HepG2 (cell line): ENCODE data around the gene TACC3. TPM values are rescaled to one million over a fixed set of nuclear protein-coding genes. Genes with fewer than 3 reads are reported as not detected.

Experiments
- FOXM1 ChIP-seq: sonication (generic); formaldehyde crosslinking; IDR thresholded peaks from 2 replicates; pipeline ENCODE4 v1.5.0; 2020; ENCODE audit warnings: missing genetic modification reagents
- IKZF5 ChIP-seq: IDR thresholded peaks from 2 replicates; pipeline ENCODE4 v1.6.1; 2018; ENCODE audit warnings: missing genetic modification reagents, mild to moderate bottlenecking, missing compliant biosample characterization
- KDM5B ChIP-seq: sonication (generic); formaldehyde crosslinking; IDR thresholded peaks from 2 replicates; pipeline ENCODE4 v1.4.0; 2020; ENCODE audit warnings: missing genetic modification reagents, mild to moderate bottlenecking, borderline replicate concordance
- MBD4 ChIP-seq: IDR thresholded peaks from 2 replicates; pipeline ENCODE4 v1.6.1; 2012; ENCODE audit warnings: low read length, inconsistent platforms, borderline replicate concordance
- MXI1 ChIP-seq: IDR thresholded peaks from 3 replicates; pipeline ENCODE4 v1.6.1; 2012; ENCODE audit warnings: low read depth, low read length, inconsistent platforms, borderline replicate concordance
- NCOR1 ChIP-seq: fragments of 200-600 bp; sonication (generic); IDR thresholded peaks from 2 replicates; pipeline ENCODE4 v1.7.0; 2017; ENCODE audit warnings: antibody characterized with exemption, low read length, borderline replicate concordance
- SNAPC4 ChIP-seq: sonication (generic); formaldehyde crosslinking; IDR thresholded peaks from 2 replicates; pipeline ENCODE4 v1.4.0; 2020; ENCODE audit warnings: mild to moderate bottlenecking, missing genetic modification reagents
- SOX6 ChIP-seq, 2 experiments: fragments of 450-650 bp in 1 of 2; sonication (generic) in 1 of 2; formaldehyde crosslinking in 1 of 2; IDR thresholded peaks; 2 replicates each; pipeline versions ENCODE4 v1.4.0 to v1.6.1; 2017 to 2020; ENCODE audit warnings: antibody characterized with exemption in 1 of 2, mild to moderate bottlenecking in 1 of 2, missing genetic modification reagents in 1 of 2
- THYN1 ChIP-seq: sonication (generic); formaldehyde crosslinking; IDR thresholded peaks from 2 replicates; pipeline ENCODE4 v1.8.1; 2023; ENCODE audit warnings: low read depth, mild to moderate bottlenecking, moderate library complexity, missing genetic modification reagents, borderline replicate concordance
- TSC22D2 ChIP-seq: sonication (generic); formaldehyde crosslinking; IDR thresholded peaks from 2 replicates; pipeline ENCODE4 v1.5.1; 2020; ENCODE audit warnings: missing genetic modification reagents, mild to moderate bottlenecking, borderline replicate concordance
- ZNF18 ChIP-seq: sonication (generic); formaldehyde crosslinking; IDR thresholded peaks from 2 replicates; pipeline ENCODE4 v1.8.0; 2022; ENCODE audit warnings: mild to moderate bottlenecking, missing genetic modification reagents; ENCODE audit not compliant: insufficient replicate concordance
- ZNF296 ChIP-seq: sonication (generic); formaldehyde crosslinking; conservative IDR thresholded peaks from 2 replicates; pipeline ENCODE4 v1.5.0; 2020; ENCODE audit warnings: mild to moderate bottlenecking, missing genetic modification reagents
- ZNF674 ChIP-seq: sonication (generic); formaldehyde crosslinking; IDR thresholded peaks from 2 replicates; pipeline ENCODE4 v1.5.0; 2020; ENCODE audit warnings: low read depth, mild to moderate bottlenecking, missing genetic modification reagents
- ZNF747 ChIP-seq: sonication (generic); formaldehyde crosslinking; IDR thresholded peaks from 2 replicates; pipeline ENCODE4 v1.8.1; 2023; ENCODE audit warnings: missing genetic modification reagents, mild to moderate bottlenecking, borderline replicate concordance
- polyA plus RNA-seq, 8 experiments: library from polyadenylated mRNA; depleted of rRNA in 3 of 8; stranded (reverse) in 7 of 8; unstranded in 1 of 8; fragments of >200 nt; fragmentation: Illumina TruSeq in 4 of 8; extraction: Trizol in 4 of 8; gene quantifications; 2 replicates each; pipeline versions ENCODE4 v1.2.1 to v1.2.3, GENCODE V29; 2011 to 2016; ENCODE audit warnings: low read depth in 4 of 8, missing spikeins in 1 of 8, mixed read lengths in 1 of 8; ENCODE audit not compliant: insufficient read depth in 1 of 8
- total RNA-seq, 5 experiments: library from RNA; depleted of rRNA; stranded (reverse); fragments of >200 nt; fragmentation: Illumina TruSeq; extraction: Trizol; gene quantifications; 2 replicates each; pipeline ENCODE4 v1.2.3, GENCODE V29; 2016; ENCODE audit warnings: low read depth in 1 of 5
- TF ChIP-seq, protein P1 (sequence below): sonication (generic); formaldehyde crosslinking; IDR thresholded peaks from 2 replicates; pipeline ENCODE4 v1.8.0; 2022; ENCODE audit warnings: missing genetic modification reagents, mild to moderate bottlenecking, inconsistent platforms, borderline replicate concordance
- TF ChIP-seq, protein P2 (sequence below): sonication (generic); formaldehyde crosslinking; IDR thresholded peaks from 2 replicates; pipeline ENCODE4 v1.8.0; 2022; ENCODE audit warnings: missing genetic modification reagents, mild to moderate bottlenecking, moderate library complexity, borderline replicate concordance

Gene TACC3
- total and polyA plus RNA-seq, 2 of the 13 experiments (the other 11 are each of a cell fraction or from before 2014, with no cell fraction given): 20.3 to 21.2 TPM

DNA sequence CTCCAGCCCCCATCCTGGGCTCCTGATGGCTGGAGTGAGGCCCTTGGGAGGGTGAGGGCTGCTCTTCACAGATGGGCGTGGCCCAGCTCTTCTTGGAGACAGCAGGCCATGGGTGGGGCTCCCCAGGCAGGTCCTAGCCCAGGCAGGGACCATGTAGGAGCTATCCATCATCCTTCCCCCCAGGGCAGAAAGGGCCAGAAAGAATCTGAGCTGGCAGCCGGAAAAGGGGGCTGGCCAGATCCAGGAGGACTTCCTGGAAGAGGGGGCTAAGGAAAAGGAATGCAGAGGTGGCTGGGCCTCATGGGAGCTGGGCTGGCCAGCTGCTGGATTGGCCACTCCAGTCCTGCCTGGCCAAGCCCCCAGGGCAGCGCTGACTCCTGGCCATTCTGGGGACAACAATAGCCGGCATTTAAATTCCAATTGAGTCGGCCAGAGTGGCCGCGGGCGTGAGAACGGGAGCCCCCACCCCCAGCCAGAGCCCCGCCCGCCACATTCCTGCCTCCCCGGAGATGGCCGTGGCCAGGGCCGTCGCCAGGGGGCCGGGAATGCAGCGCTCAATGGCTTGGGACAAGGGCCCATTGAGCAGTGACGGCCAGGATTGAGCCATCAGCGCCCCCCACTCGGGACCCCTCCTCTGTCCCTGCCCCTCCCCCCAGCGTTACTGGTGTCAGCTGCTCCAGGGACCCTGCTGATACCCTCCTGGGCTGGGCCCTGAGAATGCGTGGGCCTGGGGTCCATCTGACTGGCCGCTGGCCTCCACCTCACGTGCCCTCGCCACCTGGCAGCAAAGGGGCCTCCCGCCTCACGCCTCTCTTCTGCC, 56.7 kb downstream of the TACC3 start (continued):
- TF ChIP-seq, protein P1, sequence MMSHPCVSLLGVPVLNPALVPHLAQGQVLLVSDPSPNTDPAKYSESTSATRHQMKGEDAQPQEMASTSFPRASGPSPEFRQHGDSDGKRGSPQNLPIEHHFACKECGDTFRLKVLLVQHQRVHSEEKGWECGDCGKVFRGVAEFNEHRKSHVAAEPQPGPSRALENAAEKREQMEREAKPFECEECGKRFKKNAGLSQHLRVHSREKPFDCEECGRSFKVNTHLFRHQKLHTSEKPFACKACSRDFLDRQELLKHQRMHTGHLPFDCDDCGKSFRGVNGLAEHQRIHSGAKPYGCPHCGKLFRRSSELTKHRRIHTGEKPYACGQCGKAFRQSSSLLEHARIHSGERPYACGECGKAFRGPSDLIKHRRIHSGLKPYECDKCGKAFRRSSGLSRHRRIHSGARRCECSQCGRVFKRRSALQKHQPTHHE (CRISPR knock-in tag): no peak
- TF ChIP-seq TSC22D2 (no peak), FOXM1 (CRISPR knock-in tag) (no peak), ZNF18 (CRISPR knock-in tag) (no peak), MBD4 (no peak), SNAPC4 (no peak), THYN1 (CRISPR knock-in tag) (no peak), ZNF747 (CRISPR knock-in tag) (0 out of 2 replicates have a peak, but pooled peaks have one; percentile 71), IKZF5 (CRISPR knock-in tag) (no peak), MXI1 (no peak), NCOR1 (no peak), ZNF674 (CRISPR knock-in tag) (no peak), SOX6 (IDR thresholded peaks at IDR 0.05) (no peak), SOX6 (CRISPR knock-in tag; IDR thresholded peaks at IDR 0.05) (peak; percentile 86), ZNF296 (CRISPR knock-in tag) (peak; percentile 99), KDM5B (CRISPR knock-in tag) (no peak)
- TF ChIP-seq, protein P2, sequence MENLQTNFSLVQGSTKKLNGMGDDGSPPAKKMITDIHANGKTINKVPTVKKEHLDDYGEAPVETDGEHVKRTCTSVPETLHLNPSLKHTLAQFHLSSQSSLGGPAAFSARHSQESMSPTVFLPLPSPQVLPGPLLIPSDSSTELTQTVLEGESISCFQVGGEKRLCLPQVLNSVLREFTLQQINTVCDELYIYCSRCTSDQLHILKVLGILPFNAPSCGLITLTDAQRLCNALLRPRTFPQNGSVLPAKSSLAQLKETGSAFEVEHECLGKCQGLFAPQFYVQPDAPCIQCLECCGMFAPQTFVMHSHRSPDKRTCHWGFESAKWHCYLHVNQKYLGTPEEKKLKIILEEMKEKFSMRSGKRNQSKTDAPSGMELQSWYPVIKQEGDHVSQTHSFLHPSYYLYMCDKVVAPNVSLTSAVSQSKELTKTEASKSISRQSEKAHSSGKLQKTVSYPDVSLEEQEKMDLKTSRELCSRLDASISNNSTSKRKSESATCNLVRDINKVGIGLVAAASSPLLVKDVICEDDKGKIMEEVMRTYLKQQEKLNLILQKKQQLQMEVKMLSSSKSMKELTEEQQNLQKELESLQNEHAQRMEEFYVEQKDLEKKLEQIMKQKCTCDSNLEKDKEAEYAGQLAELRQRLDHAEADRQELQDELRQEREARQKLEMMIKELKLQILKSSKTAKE (CRISPR knock-in tag): no peak
